K562 (cell line): Measurements from ENCODE around the gene MATN1. TPM values are rescaled to one million over a fixed set of nuclear protein-coding genes. Genes with fewer than 3 reads are reported as not detected.

Source experiments
- BDP1 ChIP-seq: IDR thresholded peaks from 3 replicates; pipeline ENCODE4 v1.6.1; 2011; ENCODE audit not compliant: insufficient read length, insufficient read depth
- BHLHE40 ChIP-seq: IDR thresholded peaks from 2 replicates; pipeline ENCODE4 v1.6.1; 2011; ENCODE audit warnings: low read length, improper control_type of control experiment
- ETV1 ChIP-seq: fragments of 450-650 bp; conservative IDR thresholded peaks from 2 replicates; pipeline ENCODE4 v1.6.1; 2016; ENCODE audit warnings: missing genetic modification characterization, control low read depth, low read depth, missing compliant biosample characterization
- FOXA3 ChIP-seq, 2 experiments: fragments of 450-650 bp in 1 of 2; sonication (generic) in 1 of 2; formaldehyde crosslinking; IDR thresholded peaks in 1 of 2; conservative IDR thresholded peaks in 1 of 2; 2 replicates each; pipeline versions ENCODE4 v1.4.0 to v1.8.0; 2020 to 2022; ENCODE audit warnings: mild to moderate bottlenecking in 2 of 2, missing genetic modification reagents in 1 of 2
- HNRNPH1 ChIP-seq: fragments of 200-400 bp; formaldehyde crosslinking; optimal IDR thresholded peaks from 2 replicates; pipeline ENCODE3; 2017; ENCODE audit warnings: low read depth, mild to moderate bottlenecking, low read length, moderate library complexity
- MYBL2 ChIP-seq, 2 experiments: fragments of 450-650 bp in 1 of 2; sonication (generic) in 1 of 2; formaldehyde crosslinking in 1 of 2; IDR thresholded peaks; 2 replicates each; pipeline versions ENCODE4 v1.6.1 to v1.8.1; 2017 to 2022; ENCODE audit warnings: borderline replicate concordance in 1 of 2, inconsistent platforms in 1 of 2, low read depth in 1 of 2, mild to moderate bottlenecking in 1 of 2, missing genetic modification reagents in 1 of 2, moderate library complexity in 1 of 2
- MYC ChIP-seq, 2 experiments: fragments of 250-450 bp in 1 of 2; sonication (Bioruptor Pico) in 1 of 2; IDR thresholded peaks; 2 replicates each; pipeline versions ENCODE4 v1.5.1 to v1.6.1; 2012 to 2021; ENCODE audit warnings: low read depth in 2 of 2, borderline replicate concordance in 1 of 2, improper control_type of control experiment in 1 of 2, low read length in 1 of 2, mild to moderate bottlenecking in 1 of 2, moderate library complexity in 1 of 2
- NFATC3 ChIP-seq: fragments of 450-650 bp; IDR thresholded peaks from 2 replicates; pipeline ENCODE4 v1.6.1; 2017; ENCODE audit warnings: mild to moderate bottlenecking
- NFRKB ChIP-seq: fragments of 450-650 bp; IDR thresholded peaks from 2 replicates; pipeline ENCODE4 v1.6.1; 2016; ENCODE audit warnings: low read depth
- PRMT5 ChIP-seq: sonication (generic); formaldehyde crosslinking; IDR thresholded peaks from 2 replicates; pipeline ENCODE4 v1.5.0; 2020; ENCODE audit warnings: missing genetic modification reagents
- PTRF ChIP-seq: fragments of 450-650 bp; IDR thresholded peaks from 2 replicates; pipeline ENCODE4 v1.6.1; 2016; ENCODE audit warnings: mild to moderate bottlenecking, missing genetic modification characterization, missing compliant biosample characterization
- RBFOX2 ChIP-seq: fragments of 200-400 bp; formaldehyde crosslinking; IDR thresholded peaks from 2 replicates; pipeline ENCODE4 v1.6.1; 2017; ENCODE audit warnings: low read depth, mild to moderate bottlenecking, low read length, moderate library complexity
- SRF ChIP-seq, 2 experiments: fragments of 250-450, 450-650 bp in 1 of 2; sonication (Bioruptor Pico) in 1 of 2; sonication (generic) in 1 of 2; formaldehyde crosslinking; IDR thresholded peaks; 2 replicates each; pipeline versions ENCODE4 v1.5.0 to v1.5.1; 2020 to 2022; ENCODE audit warnings: mild to moderate bottlenecking in 1 of 2, missing genetic modification reagents in 1 of 2
- TARDBP ChIP-seq: fragments of 450-650 bp; IDR thresholded peaks from 2 replicates; pipeline ENCODE4 v1.6.1; 2016
- TFAM ChIP-seq: fragments of 250-450 bp; sonication (Bioruptor Pico); conservative IDR thresholded peaks from 2 replicates; pipeline ENCODE4 v1.5.0; 2021; ENCODE audit warnings: mild to moderate bottlenecking, moderate library complexity
- ZKSCAN1 ChIP-seq: fragments of 150-350 bp; IDR thresholded peaks from 2 replicates; pipeline ENCODE4 v1.6.1; 2016; ENCODE audit warnings: low read depth, low read length
- ZNF23 ChIP-seq: fragments of 250-450 bp; sonication (Bioruptor Pico); IDR thresholded peaks from 2 replicates; pipeline ENCODE4 v1.4.0; 2020; ENCODE audit warnings: mild to moderate bottlenecking
- ZNF699 ChIP-seq: fragments of 250-450 bp; sonication (Bioruptor Pico); IDR thresholded peaks from 2 replicates; pipeline ENCODE4 v1.8.0; 2021; ENCODE audit warnings: mild to moderate bottlenecking, moderate library complexity; ENCODE audit not compliant: insufficient replicate concordance
- polyA plus RNA-seq, 8 experiments: library from polyadenylated mRNA; depleted of rRNA in 4 of 8; stranded (reverse) in 5 of 8; unstranded in 3 of 8; fragments of >200 nt; fragmentation: Nextera tagmentation in 2 of 8; fragmentation: Illumina TruSeq in 1 of 8; extraction: Ambion mirVana in 2 of 8; extraction: Trizol in 1 of 8; gene quantifications; 2 replicates each; pipeline versions ENCODE4 v1.2.1 to v1.2.3, GENCODE V29; 2011 to 2014; ENCODE audit warnings: inconsistent platforms in 1 of 8, missing spikeins in 1 of 8
- total RNA-seq, 7 experiments: library from RNA; depleted of rRNA in 6 of 7; stranded (reverse); fragments of >200 nt in 6 of 7; fragmentation: Illumina TruSeq in 2 of 7; extraction: Trizol in 2 of 7; gene quantifications; 2 replicates each; pipeline versions ENCODE4 v1.2.1 to v1.2.3, GENCODE V29; 2011 to 2021; ENCODE audit warnings: low replicate concordance in 1 of 7
- TF ChIP-seq, protein P1 (sequence below): fragments of 250-450 bp; sonication (Bioruptor Pico); IDR thresholded peaks from 2 replicates; pipeline ENCODE4 v1.5.0; 2021
- TF ChIP-seq, protein P2 (sequence below), 2 experiments: fragments of 450-650 bp in 1 of 2; sonication (generic) in 1 of 2; formaldehyde crosslinking; conservative IDR thresholded peaks; 2 replicates each; pipeline versions ENCODE4 v1.4.0 to v1.8.1; 2020 to 2022; ENCODE audit warnings: mild to moderate bottlenecking in 1 of 2, missing genetic modification reagents in 1 of 2
- TF ChIP-seq, protein P3 (sequence below): fragments of 450-650 bp; formaldehyde crosslinking; IDR thresholded peaks from 2 replicates; pipeline ENCODE4 v1.4.0; 2022; ENCODE audit warnings: missing genetic modification characterization
- TF ChIP-seq, protein P4 (sequence below): fragments of 250-450 bp; sonication (Bioruptor Pico); IDR thresholded peaks from 2 replicates; pipeline ENCODE4 v1.5.0; 2021; ENCODE audit warnings: mild to moderate bottlenecking, moderate library complexity

Gene MATN1
- total and polyA plus RNA-seq, 9 of the 15 experiments (the other 6 are each of a cell fraction or from before 2014, with no cell fraction given), result 0.10 to 2.3 (median 1.2) TPM

DNA sequence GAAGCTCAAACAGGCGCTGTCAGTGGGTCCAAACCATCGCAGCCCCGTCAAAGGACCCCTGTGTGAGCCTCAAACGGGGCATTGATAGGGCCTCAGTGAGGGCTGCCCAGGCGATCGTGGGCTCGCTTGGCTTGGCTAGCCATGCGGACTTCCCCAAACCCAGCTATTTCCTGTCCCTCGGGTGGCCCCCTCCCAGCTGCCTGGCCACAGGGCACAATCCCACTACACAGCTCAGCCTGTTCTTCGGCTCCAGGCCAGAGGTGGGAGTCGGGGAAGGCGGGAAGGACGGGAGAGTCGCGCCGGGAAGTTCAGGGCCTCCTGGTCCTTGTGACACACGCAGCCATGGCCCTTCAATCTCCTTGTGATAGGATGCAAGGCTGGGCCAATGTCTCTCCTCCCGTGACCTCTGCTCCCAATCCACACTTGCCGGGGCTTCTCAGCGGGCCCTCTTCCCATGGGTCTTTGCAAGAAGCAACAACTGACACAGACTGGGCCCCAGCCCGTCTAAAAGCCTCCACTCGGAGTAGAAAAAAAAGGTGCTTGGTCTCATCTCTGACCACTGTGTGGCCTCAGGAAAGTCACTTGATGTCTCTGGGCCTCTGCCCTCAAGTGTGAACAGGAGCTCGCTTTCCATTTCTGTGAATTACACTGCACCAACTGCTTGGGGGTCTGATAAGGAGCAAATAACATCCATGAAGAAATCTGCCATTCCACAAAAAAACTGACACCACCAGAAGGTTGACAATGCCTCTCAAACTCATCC is 7.1 kb upstream of the MATN1 start (continued):
- no peak for TF ChIP-seq HNRNPH1
- TF ChIP-seq ZKSCAN1, result no peak
- TF ChIP-seq, protein P1, sequence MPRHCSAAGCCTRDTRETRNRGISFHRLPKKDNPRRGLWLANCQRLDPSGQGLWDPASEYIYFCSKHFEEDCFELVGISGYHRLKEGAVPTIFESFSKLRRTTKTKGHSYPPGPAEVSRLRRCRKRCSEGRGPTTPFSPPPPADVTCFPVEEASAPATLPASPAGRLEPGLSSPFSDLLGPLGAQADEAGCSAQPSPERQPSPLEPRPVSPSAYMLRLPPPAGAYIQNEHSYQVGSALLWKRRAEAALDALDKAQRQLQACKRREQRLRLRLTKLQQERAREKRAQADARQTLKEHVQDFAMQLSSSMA (CRISPR knock-in tag), result no peak
- no peak for TF ChIP-seq TARDBP
- TF ChIP-seq ZNF23, result no peak
- TF ChIP-seq BHLHE40, result no peak
- TF ChIP-seq RBFOX2, result peak; percentile 44; the same call in 1 of the 2 replicates
- no peak for TF ChIP-seq NFRKB
- TF ChIP-seq MYC (IDR thresholded peaks at IDR 0.05; ENCODE audit: low read depth, low read length), result no peak
- no peak for TF ChIP-seq MYC (CRISPR knock-in tag; IDR thresholded peaks at IDR 0.05; ENCODE audit: borderline replicate concordance, low read depth)
- TF ChIP-seq BDP1, result no peak
- TF ChIP-seq, protein P2, sequence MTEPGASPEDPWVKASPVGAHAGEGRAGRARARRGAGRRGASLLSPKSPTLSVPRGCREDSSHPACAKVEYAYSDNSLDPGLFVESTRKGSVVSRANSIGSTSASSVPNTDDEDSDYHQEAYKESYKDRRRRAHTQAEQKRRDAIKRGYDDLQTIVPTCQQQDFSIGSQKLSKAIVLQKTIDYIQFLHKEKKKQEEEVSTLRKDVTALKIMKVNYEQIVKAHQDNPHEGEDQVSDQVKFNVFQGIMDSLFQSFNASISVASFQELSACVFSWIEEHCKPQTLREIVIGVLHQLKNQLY (CRISPR knock-in tag; conservative IDR thresholded peaks at IDR 0.05), result no peak
- TF ChIP-seq SRF (CRISPR knock-in tag; IDR thresholded peaks at IDR 0.05), result no peak
- TF ChIP-seq TFAM (CRISPR knock-in tag), result no peak
- TF ChIP-seq PRMT5, result no peak
- TF ChIP-seq FOXA3 (CRISPR knock-in tag; conservative IDR thresholded peaks at IDR 0.05 in 1 of 2, IDR thresholded peaks at IDR 0.05 in 1 of 2), result no peak
- no peak for TF ChIP-seq PTRF (tag)
- TF ChIP-seq, protein P3, sequence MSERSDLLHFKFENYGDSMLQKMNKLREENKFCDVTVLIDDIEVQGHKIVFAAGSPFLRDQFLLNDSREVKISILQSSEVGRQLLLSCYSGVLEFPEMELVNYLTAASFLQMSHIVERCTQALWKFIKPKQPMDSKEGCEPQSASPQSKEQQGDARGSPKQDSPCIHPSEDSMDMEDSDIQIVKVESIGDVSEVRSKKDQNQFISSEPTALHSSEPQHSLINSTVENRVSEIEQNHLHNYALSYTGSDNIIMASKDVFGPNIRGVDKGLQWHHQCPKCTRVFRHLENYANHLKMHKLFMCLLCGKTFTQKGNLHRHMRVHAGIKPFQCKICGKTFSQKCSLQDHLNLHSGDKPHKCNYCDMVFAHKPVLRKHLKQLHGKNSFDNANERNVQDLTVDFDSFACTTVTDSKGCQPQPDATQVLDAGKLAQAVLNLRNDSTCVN, result no peak
- TF ChIP-seq ETV1 (tag), result 0 out of 2 replicates have a peak, but pooled peaks have one; percentile 9
- TF ChIP-seq MYBL2 (IDR thresholded peaks at IDR 0.05; ENCODE audit: low read depth), result no peak
- TF ChIP-seq MYBL2 (CRISPR knock-in tag; IDR thresholded peaks at IDR 0.05; ENCODE audit: borderline replicate concordance), result no peak
- no peak for TF ChIP-seq NFATC3
- TF ChIP-seq, protein P4, sequence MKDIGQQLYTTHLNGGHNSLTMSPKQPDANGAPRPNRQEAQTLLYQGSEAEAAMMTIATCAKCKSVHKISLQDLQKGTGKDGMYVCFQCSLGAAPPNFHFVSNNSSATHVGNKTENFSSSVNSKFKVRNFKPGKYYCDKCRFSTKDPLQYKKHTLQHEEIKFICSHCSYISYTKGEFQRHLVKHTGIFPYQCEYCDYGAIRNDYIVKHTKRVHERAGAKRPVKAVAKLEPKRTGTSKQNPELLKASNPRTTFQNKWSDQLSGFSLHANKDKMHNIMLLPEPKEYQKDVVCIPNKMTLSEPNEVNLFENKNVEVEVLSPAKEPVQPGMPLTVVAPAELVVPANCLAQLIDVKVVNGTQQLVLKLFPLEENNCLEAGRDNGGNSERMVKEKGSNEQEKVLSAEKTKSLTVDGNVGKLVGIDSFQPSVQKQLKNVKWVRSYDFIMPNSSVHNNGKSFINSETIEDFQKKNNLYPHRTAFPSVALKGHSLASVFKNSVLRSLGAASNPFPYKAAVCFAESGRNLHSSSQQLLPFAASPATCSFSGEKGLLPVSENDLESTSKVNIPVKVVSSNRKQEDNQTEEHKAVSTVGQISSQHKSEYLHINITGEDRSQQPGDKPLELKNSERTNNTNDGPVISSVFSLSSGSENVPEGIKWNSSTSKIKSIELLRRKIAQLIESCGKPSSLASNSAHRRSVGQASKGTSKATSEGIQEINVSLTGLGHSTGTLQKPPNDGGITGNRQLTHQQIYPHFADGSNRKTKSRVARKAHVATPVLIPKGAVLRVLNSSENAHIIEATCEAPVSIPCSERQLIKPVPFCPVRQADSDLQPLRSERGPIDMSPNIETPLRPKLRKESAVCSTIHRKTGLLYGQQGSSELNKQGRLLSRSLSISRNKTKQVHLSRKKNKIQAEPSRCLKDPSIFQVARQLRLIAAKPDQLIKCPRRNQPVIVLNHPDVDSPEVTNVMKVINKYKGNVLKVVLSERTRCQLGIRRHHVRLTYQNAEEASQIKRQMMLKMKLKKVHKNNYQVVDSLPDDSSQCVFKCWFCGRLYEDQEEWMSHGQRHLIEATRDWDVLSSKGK (CRISPR knock-in tag), result no peak
- no peak for TF ChIP-seq ZNF699 (CRISPR knock-in tag)
